Central memory CD8-positive, alpha-beta T cell (primary cell): ENCODE measurements around the gene GPRC5A.
"Not testable (repeated sequence)": the region's sequence is repeated elsewhere in the genome, so short reads cannot be mapped to it uniquely, and the experiment has no call there.

Source experiments
- ATAC-seq: fragments of 150-1000 bp; cut with Tn5 transposase; replicated peaks from 2 replicates; pipeline ENCODE4 v1.10.0; 2022; ENCODE audit warnings: mild to moderate bottlenecking, moderate FRiP score, moderate number of reproducible peaks; ENCODE audit not compliant: poor library complexity, severe bottlenecking; ENCODE audit errors: extremely low read depth
- DNase-seq, 2 donors: peaks; one replicate each; pipeline ENCODE4 v3.0.0; 2021; ENCODE audit warnings: low spot score in 2 of 2
- H3K27ac Mint-ChIP-seq: one replicate; pipeline ENCODE4 v1.8.0; 2022; ENCODE audit warnings: low read depth, mild to moderate bottlenecking, moderate library complexity, mixed read lengths
- H3K27me3 Mint-ChIP-seq: one replicate; pipeline ENCODE4 v1.8.0; 2022; ENCODE audit warnings: mixed read lengths
- H3K36me3 Mint-ChIP-seq: one replicate; pipeline ENCODE4 v1.8.0; 2022; ENCODE audit warnings: mild to moderate bottlenecking, moderate library complexity, mixed read lengths; ENCODE audit not compliant: insufficient read depth
- H3K4me1 Mint-ChIP-seq: one replicate; pipeline ENCODE4 v1.8.0; 2022; ENCODE audit warnings: mixed read lengths
- H3K4me3 Mint-ChIP-seq: one replicate; pipeline ENCODE4 v1.8.0; 2022; ENCODE audit warnings: mild to moderate bottlenecking, moderate library complexity, mixed read lengths
- H3K9me3 Mint-ChIP-seq: one replicate; pipeline ENCODE4 v1.8.0; 2022; ENCODE audit warnings: mixed read lengths

GPRC5A gene

DNA sequence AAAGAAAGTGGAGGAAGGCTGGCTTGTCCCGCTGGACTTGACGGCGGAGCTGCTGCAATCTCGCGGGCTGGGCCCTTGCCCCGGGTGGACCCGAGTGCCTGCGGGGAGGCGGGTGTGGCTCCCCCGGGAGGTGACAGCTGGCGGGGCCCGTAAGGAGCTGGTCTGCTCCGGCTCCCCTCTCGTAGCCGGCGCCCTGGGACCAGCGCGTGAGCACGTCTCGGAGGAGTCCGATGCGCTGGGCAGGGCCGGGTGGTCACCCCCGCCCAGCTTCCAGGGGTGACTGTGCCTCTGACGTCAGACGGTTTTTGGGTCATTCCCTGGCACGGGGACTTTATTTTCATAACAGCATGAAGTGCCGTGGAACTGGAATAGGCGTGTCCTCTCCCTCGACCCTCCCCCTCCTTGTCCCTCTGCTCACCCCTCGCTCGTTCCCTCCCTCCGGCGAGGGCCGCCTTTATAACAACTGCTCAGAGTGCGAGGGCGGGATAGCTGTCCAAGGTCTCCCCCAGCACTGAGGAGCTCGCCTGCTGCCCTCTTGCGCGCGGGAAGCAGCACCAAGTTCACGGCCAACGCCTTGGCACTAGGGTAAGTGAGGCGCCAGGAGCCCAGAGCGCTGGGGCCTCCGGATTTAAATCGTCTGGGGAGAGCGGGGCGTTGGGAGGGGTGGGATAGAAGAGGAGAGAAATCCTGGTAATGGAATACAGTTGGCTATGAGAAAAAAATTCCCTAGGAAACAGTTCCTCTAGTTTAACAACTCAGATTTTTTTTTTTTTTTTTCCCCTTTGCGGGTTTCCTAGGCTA lies at the start of gene GPRC5A:
Gene GPRC5A, plus strand, starts transcription at position 483 of the 801 bp plus-strand sequence. CDS start 16,688 bp downstream, outside the sequence.
- DNase-seq (no peak), ATAC-seq (no peak)
- no peak within 1 kb of the TSS for H3K27ac Mint-ChIP-seq
- no peaks in the 10 kb centered on the region for H3K9me3 Mint-ChIP-seq
- H3K4me3 Mint-ChIP-seq = peak within 1 kb of the TSS; percentile 59
- H3K27me3 Mint-ChIP-seq = peaks cover 80% of the 10 kb centered on the region
- no peaks in the 10 kb centered on the region for H3K36me3 Mint-ChIP-seq
- peaks cover 5% of the 10 kb centered on the region for H3K4me1 Mint-ChIP-seq

GRCh38 chr12:12845794-12846243 lies 45.5 kb upstream of the GPRC5A start:
- DNase-seq (no peak), ATAC-seq (no peak)
- Mint-ChIP-seq H3K27ac (no peak overlapping the region), H3K9me3 (no peaks in the 10 kb centered on the region), H3K4me3 (no peak overlapping the region), H3K27me3 (no peaks in the 10 kb centered on the region), H3K36me3 (peaks cover 2% of the 10 kb centered on the region), H3K4me1 (peaks cover 5% of the 10 kb centered on the region)

DNA sequence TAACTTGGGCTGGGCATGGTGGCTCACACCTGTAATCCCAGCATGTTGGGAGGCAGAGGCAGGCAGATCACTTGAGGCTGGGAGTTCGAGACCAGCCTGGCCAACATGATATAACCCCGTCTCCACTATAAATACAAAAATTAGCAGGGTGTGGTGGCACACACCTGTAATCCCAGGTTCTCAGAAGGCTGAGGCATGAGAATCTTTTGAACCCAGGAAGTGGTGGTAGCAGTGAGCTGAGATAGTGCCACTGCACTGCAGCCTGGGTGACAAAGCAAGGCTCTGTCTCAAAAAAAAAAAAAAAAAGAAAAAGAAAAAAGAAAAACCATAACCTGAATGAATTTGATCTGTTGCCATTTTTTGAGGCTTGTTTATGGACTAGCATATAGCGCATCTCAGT lies 44.6 kb upstream of the GPRC5A start:
- H3K36me3 Mint-ChIP-seq, H3K27ac Mint-ChIP-seq, H3K4me1 Mint-ChIP-seq, ATAC-seq, H3K4me3 Mint-ChIP-seq, H3K27me3 Mint-ChIP-seq, H3K9me3 Mint-ChIP-seq, DNase-seq: not testable (repeated sequence)

DNA sequence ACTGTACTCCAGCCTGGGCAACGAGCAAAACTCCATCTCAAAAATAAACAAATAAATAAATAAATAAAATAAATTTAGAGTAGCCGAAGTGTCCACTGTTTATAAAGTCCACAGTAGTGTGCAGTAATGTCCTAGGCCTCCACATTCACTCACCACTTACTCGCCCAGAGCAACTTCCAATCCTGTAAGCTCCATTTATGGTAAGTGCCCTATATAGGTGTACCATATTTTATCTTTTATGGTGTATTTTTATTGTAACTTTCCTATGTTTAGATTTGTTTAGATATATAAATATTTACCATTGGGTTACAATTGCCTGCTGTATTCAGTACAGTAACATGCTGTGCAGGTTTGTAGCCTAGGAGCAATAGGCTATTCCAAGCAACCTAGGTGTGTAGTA lies 37.9 kb upstream of the GPRC5A start:
- Mint-ChIP-seq H3K4me1 (no peaks in the 10 kb centered on the region), H3K36me3 (no peaks in the 10 kb centered on the region), H3K27me3 (no peaks in the 10 kb centered on the region), H3K4me3 (no peak overlapping the region), H3K9me3 (no peaks in the 10 kb centered on the region), H3K27ac (no peak overlapping the region)
- no peak for DNase-seq
- no peak for ATAC-seq

GRCh38 chr12:12859690-12860089 lies 31.7 kb upstream of the GPRC5A start:
- no peak overlapping the region for H3K4me3 Mint-ChIP-seq
- no peak overlapping the region for H3K27ac Mint-ChIP-seq
- ATAC-seq (no peak), DNase-seq (no peak)
- no peaks in the 10 kb centered on the region for H3K27me3 Mint-ChIP-seq
- no peaks in the 10 kb centered on the region for H3K9me3 Mint-ChIP-seq
- peaks cover 2% of the 10 kb centered on the region for H3K36me3 Mint-ChIP-seq
- no peaks in the 10 kb centered on the region for H3K4me1 Mint-ChIP-seq

DNA sequence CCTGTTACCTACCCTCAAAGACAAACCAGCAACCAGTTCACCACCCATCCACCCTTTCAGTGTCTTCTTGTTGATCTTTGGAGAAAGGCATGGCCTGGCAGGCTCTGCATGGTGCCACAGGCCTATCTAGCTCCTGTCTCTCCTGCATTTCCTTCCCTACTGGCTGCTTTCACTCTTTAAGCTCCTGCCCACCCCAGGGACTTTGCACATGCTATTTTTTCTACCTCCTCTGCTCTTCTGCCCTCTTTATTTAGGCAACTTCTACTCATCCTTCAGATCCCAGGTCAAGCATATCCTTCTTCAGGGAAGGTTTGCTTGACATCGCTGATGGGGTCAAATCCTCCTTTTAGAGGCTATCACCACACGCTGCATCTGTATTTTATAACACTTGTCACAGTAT lies 27.1 kb upstream of the GPRC5A start:
- no peaks in the 10 kb centered on the region for H3K4me1 Mint-ChIP-seq
- H3K4me3 Mint-ChIP-seq = no peak overlapping the region
- no peaks in the 10 kb centered on the region for H3K9me3 Mint-ChIP-seq
- no peak for ATAC-seq
- no peaks in the 10 kb centered on the region for H3K36me3 Mint-ChIP-seq
- DNase-seq = no peak
- H3K27ac Mint-ChIP-seq = no peak overlapping the region
- no peaks in the 10 kb centered on the region for H3K27me3 Mint-ChIP-seq

DNA sequence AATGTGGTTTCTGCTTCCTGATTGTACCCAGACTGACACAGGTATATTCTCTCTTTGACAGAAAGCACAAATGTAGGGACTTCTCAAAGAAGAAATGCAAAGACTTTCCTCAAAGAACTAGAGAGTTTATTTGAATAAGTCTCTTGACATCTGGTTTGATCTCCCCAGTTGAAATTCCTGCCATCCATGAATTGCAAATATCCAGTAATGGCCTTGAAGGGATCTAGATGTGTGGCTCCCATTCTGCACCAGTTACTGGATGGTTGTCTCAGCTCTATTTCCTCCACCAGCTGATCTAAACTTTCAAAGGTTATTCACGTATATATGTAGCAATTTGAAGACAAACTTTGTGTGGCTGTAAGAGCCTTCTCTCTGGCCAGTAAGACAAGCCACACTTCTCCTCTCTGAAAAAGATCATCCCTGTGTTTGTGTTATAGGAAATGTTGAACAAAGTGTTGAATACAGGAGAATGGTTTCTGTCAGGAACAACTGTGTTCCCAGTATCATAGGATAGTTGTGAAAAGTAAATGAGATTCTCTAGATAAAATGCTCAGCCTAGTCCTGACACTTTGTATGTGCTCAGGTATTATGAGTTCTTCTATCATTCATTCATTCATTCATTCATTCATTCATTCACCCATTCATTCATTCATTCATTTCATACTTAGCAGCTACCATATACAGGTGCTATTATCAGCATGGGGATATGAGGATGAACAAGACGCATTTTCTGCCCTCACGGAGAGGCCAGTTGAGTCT lies 22.7 kb upstream of the GPRC5A start:
- H3K4me1 Mint-ChIP-seq = no peaks in the 10 kb centered on the region
- no peaks in the 10 kb centered on the region for H3K27me3 Mint-ChIP-seq
- no peak overlapping the region for H3K4me3 Mint-ChIP-seq
- no peak overlapping the region for H3K27ac Mint-ChIP-seq
- ATAC-seq (no peak), DNase-seq (no peak)
- H3K9me3 Mint-ChIP-seq = no peaks in the 10 kb centered on the region
- no peaks in the 10 kb centered on the region for H3K36me3 Mint-ChIP-seq

DNA sequence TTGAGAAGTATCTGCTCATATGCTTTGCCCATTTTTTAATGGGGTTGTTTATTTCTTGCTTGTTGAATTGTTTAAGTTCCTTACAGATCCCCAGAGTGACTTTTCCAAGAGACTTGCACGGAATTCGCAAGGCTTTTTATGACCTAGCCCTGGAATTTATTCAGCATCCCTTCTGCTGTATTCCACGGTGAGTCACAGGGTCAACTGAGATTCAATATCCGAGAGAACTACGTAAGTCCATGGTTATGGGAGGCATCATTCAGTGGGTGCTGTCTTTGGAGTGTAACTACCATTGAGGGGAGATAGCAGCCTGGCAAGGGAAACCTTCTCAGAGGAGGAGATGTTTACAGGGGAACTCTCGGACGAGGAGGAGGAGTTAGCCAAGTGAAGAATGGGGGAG lies 20.9 kb upstream of the GPRC5A start:
- DNase-seq (no peak), ATAC-seq (no peak)
- Mint-ChIP-seq H3K9me3 (no peaks in the 10 kb centered on the region), H3K27ac (no peak overlapping the region), H3K27me3 (no peaks in the 10 kb centered on the region), H3K4me3 (no peak overlapping the region), H3K4me1 (no peaks in the 10 kb centered on the region), H3K36me3 (no peaks in the 10 kb centered on the region)

- Mint-ChIP-seq H3K27me3 (no peaks in the 10 kb centered on the region), H3K9me3 (no peaks in the 10 kb centered on the region), H3K4me3 (no peak overlapping the region), H3K27ac (no peak overlapping the region), H3K36me3 (no peaks in the 10 kb centered on the region), H3K4me1 (no peaks in the 10 kb centered on the region)
- ATAC-seq = no peak
- no peak for DNase-seq
Observed at GRCh38 chr12:12871587-12872138, 19.7 kb upstream of the GPRC5A start.

- Mint-ChIP-seq H3K36me3 (no peaks in the 10 kb centered on the region), H3K4me1 (no peaks in the 10 kb centered on the region), H3K27me3 (no peaks in the 10 kb centered on the region), H3K27ac (no peak overlapping the region), H3K9me3 (no peaks in the 10 kb centered on the region), H3K4me3 (no peak overlapping the region)
- DNase-seq (no peak), ATAC-seq (no peak)
Observed at GRCh38 chr12:12872139-12872933, 19.0 kb upstream of the GPRC5A start.

DNA sequence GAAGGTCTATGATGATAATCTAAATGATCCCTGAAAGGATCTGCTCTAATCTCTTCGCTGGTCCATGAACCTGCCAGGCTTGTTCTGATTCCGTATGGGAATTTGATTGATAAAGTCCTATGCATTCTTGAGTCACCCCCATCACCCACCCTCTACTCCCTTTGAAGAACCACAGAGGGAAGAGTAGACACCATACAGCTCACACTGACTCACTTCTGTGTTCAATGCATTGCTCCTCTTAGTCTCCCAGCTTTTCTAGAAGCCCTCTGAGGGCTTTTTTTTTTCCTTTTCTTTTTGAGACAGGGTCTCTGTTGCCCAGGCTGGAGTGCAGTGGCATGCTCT lies 18.5 kb upstream of the GPRC5A start:
- Mint-ChIP-seq H3K4me3 (no peak overlapping the region), H3K27me3 (no peaks in the 10 kb centered on the region), H3K27ac (no peak overlapping the region), H3K9me3 (no peaks in the 10 kb centered on the region), H3K36me3 (no peaks in the 10 kb centered on the region), H3K4me1 (no peaks in the 10 kb centered on the region)
- ATAC-seq (no peak), DNase-seq (no peak)

DNA sequence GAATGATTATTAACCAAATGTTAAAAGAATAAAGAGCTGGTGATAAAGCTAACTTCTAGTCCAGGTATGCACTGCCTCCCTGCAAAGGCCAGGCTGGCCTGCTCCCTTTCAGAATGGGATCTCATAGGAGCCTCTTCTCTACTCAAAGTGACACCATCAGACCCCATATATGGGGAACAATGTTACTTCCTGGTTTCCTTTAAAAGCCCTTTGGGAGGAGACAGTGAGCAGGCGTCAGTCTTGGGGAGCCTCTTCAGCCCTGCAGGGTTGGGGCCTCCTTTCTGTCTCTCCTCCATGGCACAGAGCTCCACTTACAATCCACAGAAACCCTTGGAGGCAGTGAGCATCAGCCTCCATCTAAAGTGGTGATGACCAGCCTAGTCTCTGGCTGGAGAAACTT lies 17.3 kb upstream of the GPRC5A start:
- Mint-ChIP-seq H3K36me3 (no peaks in the 10 kb centered on the region), H3K27ac (no peak overlapping the region), H3K27me3 (no peaks in the 10 kb centered on the region), H3K4me1 (no peaks in the 10 kb centered on the region), H3K4me3 (no peak overlapping the region), H3K9me3 (no peaks in the 10 kb centered on the region)
- no peak for DNase-seq
- ATAC-seq = no peak
